HT-29 (cell line): ENCODE measurements around the gene MLXIPL. TPM values are rescaled to one million over a fixed set of nuclear protein-coding genes. Genes with fewer than 3 reads are reported as not detected.
"Not testable (repeated sequence)": the region's sequence is repeated elsewhere in the genome, so short reads cannot be mapped to it uniquely, and the experiment has no call there.

Source experiments
- DNase-seq: peaks from one replicate; pipeline ENCODE4 v3.0.0-alpha.2; 2015; ENCODE audit warnings: low spot score
- total RNA-seq: library from RNA; depleted of rRNA; stranded (reverse); fragments of >200 nt; shearing (Covaris generic); gene quantifications from 2 replicates; pipeline ENCODE4 v1.2.3, GENCODE V29; 2014; rRNA removed

MLXIPL gene
- total RNA-seq, 1 experiment from 2014 or later = 0.53 TPM

- DNase-seq = no peak
Observed at GRCh38 chr7:73555411-73555982, 68.8 kb downstream of the MLXIPL start.

GRCh38 chr7:73550093-73550492 is 74.2 kb downstream of the MLXIPL start:
- DNase-seq = not testable (repeated sequence)

DNA sequence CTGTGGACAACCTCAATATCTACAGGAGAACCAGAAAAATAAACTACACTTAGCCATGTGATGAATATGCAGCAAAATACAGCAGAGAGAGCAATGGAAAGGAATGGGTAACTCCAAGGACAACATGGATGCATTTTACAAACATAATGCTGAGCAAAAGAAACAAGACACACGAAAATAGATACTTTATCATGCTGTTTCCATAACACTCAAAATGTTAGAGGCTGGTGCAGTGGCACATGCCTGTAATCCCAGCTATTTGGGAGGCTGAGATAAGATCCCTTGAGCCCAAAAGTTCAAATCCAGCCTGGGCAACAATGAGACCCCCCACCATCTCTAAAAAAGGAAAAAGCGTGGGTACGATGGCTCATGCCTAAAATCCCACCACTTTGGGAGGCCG is 75.1 kb downstream of the MLXIPL start:
- DNase-seq = no peak

DNA sequence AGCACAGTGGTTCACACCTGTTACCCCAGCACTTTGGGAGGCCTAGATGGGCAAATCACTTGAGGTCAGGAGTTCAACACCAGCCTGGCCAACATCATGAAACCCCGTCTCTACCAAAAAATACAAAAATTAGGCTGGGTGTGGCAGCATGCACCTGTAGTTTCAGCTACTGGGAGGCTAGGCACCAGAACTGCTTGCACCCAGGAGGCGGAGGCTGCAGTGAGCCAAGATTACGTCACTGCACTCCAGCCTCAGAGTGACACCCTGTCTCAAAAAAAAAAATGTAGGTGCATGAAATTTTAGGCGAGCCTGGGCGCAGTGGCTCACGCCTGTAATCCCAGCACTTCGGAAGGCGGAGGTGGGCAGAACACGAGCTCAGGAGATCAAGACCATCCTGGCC is 76.5 kb downstream of the MLXIPL start:
- DNase-seq = no peak

DNA sequence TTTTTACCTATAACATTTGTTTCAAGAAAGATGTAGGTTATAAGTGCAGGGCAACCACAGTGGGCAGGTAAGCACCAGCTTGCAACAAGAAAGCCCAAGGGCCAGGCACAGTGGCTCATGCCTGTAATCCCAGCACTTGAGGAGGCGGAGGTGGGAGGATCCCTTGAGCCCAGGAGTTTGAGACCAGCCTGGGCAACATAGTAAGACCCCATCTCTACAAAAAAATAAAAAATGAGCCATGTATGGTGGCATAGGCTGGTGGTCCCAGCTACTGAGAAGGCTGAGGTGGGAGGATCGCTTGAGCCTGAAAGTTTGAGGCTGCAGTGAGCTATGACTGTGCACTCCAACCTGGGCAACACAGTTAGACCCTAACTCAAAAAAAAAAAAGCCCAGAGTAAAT is 79.6 kb downstream of the MLXIPL start:
- DNase-seq = no peak

Other genes with a start within 250 kb of the MLXIPL start
- gene FZD9, start 190.7 kb downstream of the MLXIPL start, total RNA-seq = not detected in 2 replicates
- gene BAZ1B, start 102.2 kb downstream of the MLXIPL start, total RNA-seq = 49.9 and 51.9 TPM in 2 replicates
- 65.4 and 71.0 TPM in 2 replicates for gene BCL7B, start 66.8 kb downstream of the MLXIPL start, total RNA-seq
- 73.1 and 94.4 TPM in 2 replicates for gene TBL2, start 45.9 kb downstream of the MLXIPL start, total RNA-seq
- gene VPS37D, start 43.3 kb upstream of the MLXIPL start, total RNA-seq = 0.28 and 0.73 TPM in 2 replicates
- gene DNAJC30, start 58.9 kb upstream of the MLXIPL start, total RNA-seq = 6.7 and 7.4 TPM in 2 replicates
- gene BUD23, start 59.1 kb upstream of the MLXIPL start, total RNA-seq = 127 and 151 TPM in 2 replicates
- gene STX1A, start 95.1 kb upstream of the MLXIPL start, total RNA-seq = 61.6 and 71.7 TPM in 2 replicates
- 226 and 243 TPM in 2 replicates for gene ABHD11, start 114.3 kb upstream of the MLXIPL start, total RNA-seq
- 413 and 446 TPM in 2 replicates for gene CLDN3, start 145.7 kb upstream of the MLXIPL start, total RNA-seq
- gene CLDN4, start 206.5 kb upstream of the MLXIPL start, total RNA-seq = 1,331 and 1,483 TPM in 2 replicates
- gene METTL27, start 218.0 kb upstream of the MLXIPL start, total RNA-seq = 7.3 and 9.8 TPM in 2 replicates
- not detected in 2 replicates for gene TMEM270, start 236.6 kb upstream of the MLXIPL start, total RNA-seq